HG03469 (cell line): ENCODE results near the gene PEAK1.

ENCODE experiments used
- ATAC-seq: cut with Tn5 transposase; IDR thresholded peaks from one replicate; pipeline ENCODE4 v1.9.1; 2021; ENCODE audit warnings: mild to moderate bottlenecking, moderate library complexity, moderate number of reproducible peaks; ENCODE audit not compliant: unreplicated experiment

PEAK1 gene

DNA sequence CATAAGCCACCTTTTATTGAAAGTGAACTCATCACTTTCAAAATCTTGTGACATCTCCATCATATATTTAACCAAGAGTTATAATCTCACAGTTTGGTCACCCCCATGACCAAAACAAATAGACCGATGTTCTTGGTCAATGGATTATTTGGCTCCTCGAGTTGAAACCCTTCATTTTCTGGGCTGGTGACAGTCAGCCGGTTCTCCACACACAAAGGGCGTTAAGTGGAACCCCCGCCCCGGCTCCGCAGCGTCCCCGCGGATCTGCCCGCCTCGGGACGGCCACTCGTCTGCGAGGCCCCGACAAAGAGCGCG lies 349.8 kb downstream of the PEAK1 start:
- no peak for ATAC-seq

DNA sequence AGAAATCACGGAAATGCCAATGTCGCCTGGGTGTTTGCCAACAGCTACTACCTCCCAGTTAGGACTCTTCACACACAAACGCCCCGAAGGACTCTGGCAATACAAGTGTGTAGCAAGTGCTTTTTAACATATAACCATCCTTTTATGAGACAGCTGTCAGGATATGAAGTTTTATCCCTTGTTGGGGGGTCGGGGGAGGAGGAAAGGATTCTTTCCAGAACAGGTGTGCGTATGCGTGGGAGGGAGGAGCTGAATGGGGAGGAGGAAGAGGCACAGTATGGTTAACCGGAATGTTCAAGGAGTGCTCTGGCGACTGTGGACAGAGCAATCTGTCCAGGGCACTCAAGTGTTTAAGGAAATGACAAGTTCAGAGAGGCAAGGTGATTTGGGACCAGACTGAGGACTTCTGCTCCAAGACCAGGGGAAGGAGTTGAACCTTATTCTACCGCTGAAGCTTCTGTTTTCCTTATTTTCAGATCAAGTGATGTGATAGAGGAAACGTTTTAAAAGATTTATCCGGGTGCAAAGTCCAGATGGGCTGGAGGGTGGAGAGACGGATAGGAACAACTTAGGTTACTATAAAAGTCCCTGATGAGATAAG lies 350.3 kb downstream of the PEAK1 start:
- no peak for ATAC-seq

DNA sequence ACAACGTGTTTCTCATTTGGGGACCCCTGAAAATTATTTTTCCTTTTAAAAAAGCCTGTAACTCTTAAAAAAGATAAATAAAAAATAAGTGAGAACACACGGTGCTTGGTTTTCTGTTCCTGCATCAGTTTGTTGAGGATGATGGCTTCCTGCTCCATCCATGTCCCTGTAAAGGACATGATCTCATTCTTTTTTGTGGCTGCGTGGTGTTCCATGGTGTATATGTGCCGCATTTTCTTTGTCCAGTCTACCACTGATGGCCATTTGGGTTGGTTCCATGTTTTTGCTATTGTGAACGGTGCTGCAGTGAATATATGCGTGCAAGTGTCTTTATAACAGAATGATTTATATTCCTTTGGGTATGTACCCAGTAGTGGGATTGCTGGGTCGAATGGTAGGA lies 351.3 kb downstream of the PEAK1 start:
- ATAC-seq, result no peak

DNA sequence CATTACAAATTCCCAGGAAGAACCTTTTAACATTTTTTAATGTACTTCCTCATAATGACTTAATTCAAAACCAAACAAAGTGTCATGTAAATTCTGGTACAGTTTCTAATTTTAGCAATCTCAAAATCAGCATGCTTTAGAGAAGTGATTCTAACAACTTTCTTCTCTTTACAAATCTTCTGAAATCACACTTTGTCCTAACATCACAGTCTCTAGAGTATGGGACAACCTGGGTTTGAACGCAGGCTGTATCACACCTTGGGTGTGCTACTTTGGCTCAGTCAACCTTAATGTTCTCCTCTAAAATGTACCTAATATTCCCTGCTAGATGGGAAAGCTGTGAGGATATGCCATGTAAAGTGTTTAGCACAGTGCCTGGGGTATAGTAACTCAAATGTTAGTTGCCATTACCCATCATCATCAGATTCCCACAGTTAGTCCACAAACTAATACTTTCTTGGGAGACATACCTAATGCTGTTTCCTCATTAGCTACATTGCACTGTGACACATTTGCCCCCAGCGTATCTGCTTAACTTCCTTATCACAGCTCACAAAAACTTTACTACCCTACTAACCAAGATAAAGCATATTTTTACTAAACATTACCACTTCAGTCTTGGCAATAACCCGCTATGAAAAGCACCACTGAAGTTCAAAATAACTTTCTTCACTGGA lies 352.1 kb downstream of the PEAK1 start:
- ATAC-seq, result no peak

DNA sequence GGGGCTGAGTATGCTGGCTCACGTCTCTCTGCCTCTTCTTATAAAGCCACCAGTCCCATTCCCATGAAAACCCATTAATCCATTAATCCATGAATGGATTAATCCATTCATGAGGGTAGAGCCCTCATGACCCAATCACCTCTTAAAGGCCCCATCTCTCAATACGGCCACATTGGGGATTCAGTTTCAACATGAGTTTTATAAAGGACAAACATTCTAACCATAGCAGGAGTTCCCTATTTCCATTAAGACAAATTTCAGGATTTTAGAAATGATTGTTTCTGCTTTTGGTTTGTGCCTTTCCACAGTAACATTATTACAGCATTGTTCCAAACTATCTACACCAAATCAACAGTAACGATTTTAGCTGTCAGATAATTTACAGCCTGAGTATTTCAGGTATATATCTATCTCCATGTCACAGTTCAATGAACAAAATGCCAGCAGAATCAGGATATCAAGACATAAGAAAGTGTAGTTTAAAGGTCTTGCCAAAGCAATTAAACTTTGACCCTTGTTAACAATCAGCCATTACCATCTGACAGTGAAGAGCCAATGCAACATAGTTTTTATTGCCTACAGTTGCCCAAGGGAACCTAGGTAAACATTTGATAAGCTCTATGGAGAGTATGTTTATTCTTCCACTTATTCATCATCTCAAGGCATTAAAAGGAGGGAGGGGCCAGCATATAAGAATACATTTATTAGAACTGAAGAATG lies 352.8 kb downstream of the PEAK1 start:
- no peak for ATAC-seq

GRCh38 chr15:77064539-77065308 lies 355.2 kb downstream of the PEAK1 start:
- no peak for ATAC-seq

DNA sequence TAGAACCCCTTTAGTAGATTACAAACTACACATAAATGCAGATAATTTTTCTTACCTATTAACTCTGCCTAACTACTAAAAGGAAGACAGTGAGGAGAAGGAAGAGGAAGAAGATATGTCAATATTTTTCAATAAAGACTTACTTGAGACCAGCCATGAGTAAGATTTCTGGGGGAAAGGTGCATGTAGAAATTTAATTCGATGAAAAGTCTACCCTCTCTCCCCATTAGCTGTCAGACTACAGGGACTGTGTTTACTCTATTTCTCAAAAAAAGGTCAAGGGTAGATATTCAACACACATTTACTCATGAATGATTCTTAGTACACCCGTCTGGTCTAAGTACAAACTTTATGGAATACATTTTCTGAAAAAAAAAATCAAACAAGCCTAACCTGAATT lies 355.8 kb downstream of the PEAK1 start:
- no peak for ATAC-seq

- ATAC-seq, result no peak
Measured at GRCh38 chr15:77063249-77063648, 356.7 kb downstream of the PEAK1 start.

DNA sequence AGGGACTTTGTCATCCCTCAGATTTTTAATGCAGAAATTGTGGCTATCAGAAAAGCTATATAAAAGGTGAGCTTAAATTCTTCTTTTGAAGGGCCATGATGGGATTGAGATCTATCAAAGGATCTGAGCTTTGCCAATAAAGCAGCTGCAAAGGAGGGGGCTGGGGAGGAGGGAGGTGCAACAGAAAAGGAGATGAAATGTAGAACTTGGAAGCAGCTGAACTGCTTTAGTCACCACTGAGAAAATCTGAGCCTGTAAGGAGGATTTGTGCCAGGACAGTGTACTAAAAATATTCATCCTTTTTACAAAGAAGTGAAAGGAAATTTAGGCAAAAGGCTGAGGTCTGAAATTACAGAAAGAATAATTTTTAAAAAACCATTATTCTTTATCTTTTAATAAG lies 359.4 kb downstream of the PEAK1 start:
- no peak for ATAC-seq

- ATAC-seq, result no peak
Measured at GRCh38 chr15:77059786-77060361, 360.0 kb downstream of the PEAK1 start.

DNA sequence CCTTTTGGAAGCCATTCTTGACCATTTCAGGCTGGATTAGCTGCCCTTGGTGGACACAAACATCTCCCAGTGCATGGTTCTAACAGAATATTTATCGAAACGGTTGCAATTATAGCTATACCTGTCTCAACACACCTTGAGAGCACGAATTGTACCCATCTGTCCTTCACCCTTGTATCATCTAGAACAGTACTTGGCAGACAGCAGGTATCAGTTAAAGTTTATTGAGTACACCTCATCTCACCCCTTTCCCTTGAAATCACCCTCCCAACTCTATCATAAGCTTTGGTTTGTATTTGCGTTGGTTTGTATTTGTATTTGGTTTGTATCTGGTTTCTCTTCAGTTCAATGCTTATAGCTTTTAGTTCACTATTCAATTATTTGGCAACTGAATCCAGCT lies 361.4 kb downstream of the PEAK1 start:
- no peak for ATAC-seq

DNA sequence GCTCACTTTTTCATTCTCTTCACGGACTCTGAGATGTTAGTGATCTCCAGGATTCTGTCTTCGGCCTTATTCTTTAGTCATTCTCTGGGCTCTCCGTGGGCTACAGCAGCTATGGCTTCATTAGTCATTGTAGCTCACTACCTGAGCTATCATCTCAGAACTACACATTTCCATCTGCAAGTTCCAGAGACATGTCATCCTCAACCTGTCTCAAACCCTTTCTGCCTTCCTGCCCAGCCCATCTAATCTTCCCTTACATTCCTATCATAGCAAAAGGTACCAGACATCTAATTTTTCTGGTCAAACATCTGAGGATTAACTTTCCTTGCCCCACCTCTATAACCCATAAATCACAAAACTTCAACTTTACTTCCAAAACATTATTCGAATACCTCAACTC lies 362.2 kb downstream of the PEAK1 start:
- ATAC-seq, result no peak

- ATAC-seq, result no peak
Measured at GRCh38 chr15:77057072-77057471, 362.8 kb downstream of the PEAK1 start.

DNA sequence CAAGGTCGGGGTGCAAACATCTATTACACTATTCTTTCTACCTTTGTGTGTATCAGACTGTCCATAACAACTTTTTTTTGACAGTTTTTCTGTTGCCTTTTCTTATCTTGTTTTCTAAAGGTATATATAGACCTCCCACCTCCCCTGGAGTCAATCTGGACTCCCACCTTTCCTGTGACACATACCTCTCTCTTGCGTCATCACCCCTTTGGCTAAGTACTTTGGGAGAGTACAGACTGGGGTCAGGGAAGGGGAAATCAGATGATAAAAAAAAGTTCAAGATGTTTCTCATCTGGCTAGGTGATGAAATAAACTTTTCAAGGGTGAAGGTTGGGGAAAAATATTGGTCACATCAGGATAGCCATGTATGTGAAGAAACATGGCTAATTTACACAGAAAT lies 366.2 kb downstream of the PEAK1 start:
- no peak for ATAC-seq

DNA sequence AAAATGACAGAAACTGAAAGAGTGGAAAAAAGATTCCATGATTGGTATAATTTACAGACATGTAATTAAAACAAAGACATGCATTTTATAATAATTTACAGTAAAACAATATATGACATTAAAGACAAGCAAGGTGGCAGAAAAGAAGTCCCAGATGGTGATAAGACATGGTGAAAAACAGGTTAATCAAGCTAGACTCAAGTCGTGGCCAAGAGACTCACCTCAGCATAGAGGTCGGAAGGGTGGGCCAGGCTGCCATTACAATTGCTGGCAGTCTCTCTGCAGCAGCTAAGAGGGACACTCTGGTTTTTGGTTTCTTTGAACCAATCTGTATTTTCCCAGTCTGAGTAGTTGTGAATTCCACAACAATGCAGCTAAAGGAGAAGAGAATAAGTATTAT lies 367.3 kb downstream of the PEAK1 start:
- no peak for ATAC-seq
